OCI-LY1 (cell line): ENCODE data around the gene NOS1.

Experiments used
- EZH2 ChIP-seq: fragments of 200-600 bp; sonication (generic), shearing (Covaris generic); IDR thresholded peaks from 2 replicates; pipeline ENCODE4 v1.8.0; 2017; ENCODE audit warnings: borderline replicate concordance, mixed run types, mild to moderate bottlenecking, antibody characterized with exemption, low read length, moderate library complexity, mixed read lengths
- TF ChIP-seq, protein P1 (sequence below): fragments of 200-600 bp; sonication (generic), shearing (Covaris generic); IDR thresholded peaks from 2 replicates; pipeline ENCODE4 v1.5.1; 2017; ENCODE audit warnings: mild to moderate bottlenecking, antibody characterized with exemption, low read length, moderate library complexity, mixed read lengths

DNA sequence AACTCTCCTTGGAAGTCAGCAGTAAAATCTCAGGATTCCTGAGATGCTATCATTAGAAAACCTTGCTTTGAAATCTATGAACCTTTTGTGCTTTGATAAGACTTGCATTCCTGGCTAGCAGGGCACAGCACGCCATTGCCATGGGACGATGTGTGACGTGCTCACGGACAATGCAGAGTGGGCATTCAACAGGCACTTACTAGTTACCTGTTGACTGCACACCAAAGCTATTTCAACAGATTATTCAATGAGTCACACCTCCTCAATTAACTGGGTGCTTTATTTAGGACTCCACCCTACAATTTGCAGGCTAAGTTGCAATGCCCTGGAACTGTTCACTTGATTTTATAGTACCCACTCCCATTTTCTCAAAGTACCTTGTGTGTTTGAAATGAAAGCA is 11.3 kb downstream of the NOS1 start:
- TF ChIP-seq, protein P1, sequence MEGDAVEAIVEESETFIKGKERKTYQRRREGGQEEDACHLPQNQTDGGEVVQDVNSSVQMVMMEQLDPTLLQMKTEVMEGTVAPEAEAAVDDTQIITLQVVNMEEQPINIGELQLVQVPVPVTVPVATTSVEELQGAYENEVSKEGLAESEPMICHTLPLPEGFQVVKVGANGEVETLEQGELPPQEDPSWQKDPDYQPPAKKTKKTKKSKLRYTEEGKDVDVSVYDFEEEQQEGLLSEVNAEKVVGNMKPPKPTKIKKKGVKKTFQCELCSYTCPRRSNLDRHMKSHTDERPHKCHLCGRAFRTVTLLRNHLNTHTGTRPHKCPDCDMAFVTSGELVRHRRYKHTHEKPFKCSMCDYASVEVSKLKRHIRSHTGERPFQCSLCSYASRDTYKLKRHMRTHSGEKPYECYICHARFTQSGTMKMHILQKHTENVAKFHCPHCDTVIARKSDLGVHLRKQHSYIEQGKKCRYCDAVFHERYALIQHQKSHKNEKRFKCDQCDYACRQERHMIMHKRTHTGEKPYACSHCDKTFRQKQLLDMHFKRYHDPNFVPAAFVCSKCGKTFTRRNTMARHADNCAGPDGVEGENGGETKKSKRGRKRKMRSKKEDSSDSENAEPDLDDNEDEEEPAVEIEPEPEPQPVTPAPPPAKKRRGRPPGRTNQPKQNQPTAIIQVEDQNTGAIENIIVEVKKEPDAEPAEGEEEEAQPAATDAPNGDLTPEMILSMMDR: no peak
- no peak for TF ChIP-seq EZH2
